Erythroblast (primary cell): ENCODE results near the gene INPP1.
"Not testable (repeated sequence)": the region's sequence is repeated elsewhere in the genome, so short reads cannot be mapped to it uniquely, and the experiment has no call there.

Source experiments
- DNase-seq, 2 experiments: peaks; one replicate each; lab custom pipeline; 2025; lab: John Stamatoyannopoulos, UW
- GATA1 ChIP-seq: IDR thresholded peaks from 2 replicates; pipeline ENCODE4 v1.6.1; 2011; ENCODE audit warnings: low read depth, mild to moderate bottlenecking, control low read depth, low read length, moderate library complexity
- POLR2A ChIP-seq: IDR thresholded peaks from 2 replicates; pipeline ENCODE4 v1.6.1; 2011; ENCODE audit warnings: mild to moderate bottlenecking, low read length

INPP1 gene

DNA sequence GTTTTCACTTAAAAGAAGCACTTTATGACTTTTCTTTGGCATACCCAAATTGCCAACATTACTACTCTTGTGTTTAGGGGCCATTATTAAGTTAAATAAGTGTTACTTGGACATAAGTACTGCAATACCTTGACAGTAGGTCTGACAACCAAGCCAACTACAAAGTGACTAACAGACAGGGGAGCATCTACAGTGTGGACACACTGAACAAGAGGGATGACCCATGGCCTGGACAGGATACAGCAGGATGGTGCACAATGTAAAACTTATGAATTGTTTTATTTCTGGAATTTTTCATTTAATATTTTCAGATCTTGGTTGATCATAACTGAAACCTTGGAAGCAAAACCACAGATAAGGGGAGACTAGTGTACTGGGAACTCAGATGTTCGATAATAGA is 4.0 kb upstream of the INPP1 start:
- no peak for DNase-seq
- no peak for TF ChIP-seq GATA1
- no peak for TF ChIP-seq POLR2A

DNA sequence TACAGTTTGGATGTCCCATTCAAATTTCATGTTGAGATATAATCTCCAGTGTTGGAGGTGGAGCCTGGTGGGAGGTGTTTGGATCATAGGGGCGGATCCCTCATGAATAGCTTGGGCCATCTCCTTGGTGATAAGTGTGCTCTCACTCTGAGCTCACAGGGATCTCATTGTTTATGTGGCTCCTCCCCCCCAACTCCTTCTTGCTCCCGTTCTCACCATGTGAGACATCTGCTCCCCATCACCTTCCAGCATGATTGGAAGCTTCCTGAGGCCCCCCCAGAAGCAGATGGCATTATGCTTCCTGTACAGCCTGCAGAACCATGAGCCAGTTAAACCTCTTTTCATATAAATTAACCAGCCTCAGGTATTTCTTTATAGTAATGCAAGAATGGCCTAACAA is 3.0 kb upstream of the INPP1 start:
- DNase-seq, result peak; percentile 9 to 40
- TF ChIP-seq POLR2A, result no peak
- no peak for TF ChIP-seq GATA1

DNA sequence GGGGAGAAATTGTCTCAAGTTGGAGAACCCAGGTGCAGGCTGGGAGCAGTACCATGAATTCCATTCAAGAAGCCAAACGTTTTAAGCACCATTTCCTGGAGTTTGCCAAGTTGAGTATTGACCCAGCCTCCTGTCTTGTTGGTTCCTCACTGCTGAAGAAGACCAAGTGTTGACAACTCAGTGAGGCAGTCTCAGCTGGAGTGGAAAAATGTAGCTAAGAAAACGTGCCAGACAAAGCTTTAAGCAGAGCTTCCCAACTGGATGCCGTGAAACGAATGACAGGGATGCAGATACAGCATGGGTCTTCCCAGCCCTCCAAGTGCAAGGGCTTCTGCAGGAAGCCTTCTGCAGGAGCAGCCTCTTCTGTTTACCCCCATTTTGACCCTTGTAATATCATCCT is 778 bp upstream of the INPP1 start:
- TF ChIP-seq GATA1 (no peak), POLR2A (no peak)
- no peak for DNase-seq

DNA sequence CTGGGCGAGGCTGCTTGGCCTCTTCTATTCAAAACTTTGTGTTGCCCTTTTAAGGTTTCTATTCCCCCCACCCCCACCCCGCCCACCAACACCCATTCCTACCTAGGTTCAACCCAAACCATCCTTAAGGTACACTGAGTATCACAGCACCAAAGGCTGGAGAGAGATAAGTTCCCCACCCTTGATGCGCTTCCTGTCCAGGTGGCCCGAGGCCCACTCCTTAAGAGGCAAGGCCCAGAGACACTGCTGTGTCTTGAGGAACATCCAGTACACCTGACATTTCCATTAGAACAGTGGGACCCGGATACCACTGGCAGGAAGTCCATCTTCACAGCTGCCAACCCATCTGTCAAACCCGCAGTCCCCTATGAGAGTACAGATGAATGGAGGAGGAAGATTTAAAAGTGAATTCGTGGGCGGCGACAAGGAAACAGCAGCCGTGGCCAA is 277 bp upstream of the INPP1 start:
- DNase-seq, result no peak
- TF ChIP-seq GATA1 (no peak), POLR2A (no peak)

DNA sequence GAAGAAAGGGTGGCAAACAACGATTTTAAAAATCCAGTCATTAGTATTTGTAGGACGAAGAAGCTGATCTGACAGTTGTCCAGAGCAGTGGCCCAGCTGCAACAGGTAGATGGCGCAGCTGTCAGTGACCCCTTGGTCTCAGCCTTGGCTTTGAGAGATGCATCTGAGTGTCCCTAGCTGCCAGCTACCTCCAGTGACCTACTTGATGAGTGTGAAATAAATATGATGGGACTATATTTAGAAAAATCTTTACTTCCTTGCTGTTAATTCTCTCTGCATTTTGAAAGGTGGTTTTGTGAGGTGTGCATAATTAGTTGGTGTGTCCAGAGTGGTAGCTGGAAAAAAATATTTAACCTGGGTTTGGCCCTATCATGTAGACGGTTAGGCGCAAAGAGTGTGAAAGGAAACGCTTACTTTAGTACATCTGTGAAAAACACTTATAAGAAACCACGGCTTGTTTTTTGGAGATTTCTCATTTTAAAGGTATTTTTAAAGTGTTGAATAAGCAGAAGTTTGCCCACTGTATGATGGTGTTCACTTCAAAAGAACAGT is 963 bp downstream of the INPP1 start:
- peak; percentile 46 to 50 for DNase-seq
- no peak for TF ChIP-seq GATA1
- TF ChIP-seq POLR2A, result no peak

DNA sequence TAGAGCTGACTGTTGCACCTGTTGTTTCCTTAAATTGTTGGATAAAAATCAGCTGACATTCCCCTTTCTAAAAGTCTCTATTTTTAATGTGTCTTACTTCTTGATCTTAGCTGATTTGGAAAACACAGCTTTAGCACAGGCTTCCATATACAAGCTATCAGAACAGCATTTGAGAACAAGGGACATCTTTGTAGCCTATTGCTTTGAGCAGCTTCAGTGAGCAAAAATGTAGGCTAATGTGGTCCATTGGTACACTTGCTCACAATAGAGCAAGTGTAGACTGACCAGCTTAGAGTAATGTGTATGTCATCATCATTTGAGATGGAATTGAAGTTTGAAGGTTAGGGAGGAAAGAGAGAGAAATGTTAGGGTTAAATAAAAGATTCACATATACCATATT is 7.0 kb downstream of the INPP1 start:
- TF ChIP-seq POLR2A, result no peak
- TF ChIP-seq GATA1, result no peak
- DNase-seq, result no peak

DNA sequence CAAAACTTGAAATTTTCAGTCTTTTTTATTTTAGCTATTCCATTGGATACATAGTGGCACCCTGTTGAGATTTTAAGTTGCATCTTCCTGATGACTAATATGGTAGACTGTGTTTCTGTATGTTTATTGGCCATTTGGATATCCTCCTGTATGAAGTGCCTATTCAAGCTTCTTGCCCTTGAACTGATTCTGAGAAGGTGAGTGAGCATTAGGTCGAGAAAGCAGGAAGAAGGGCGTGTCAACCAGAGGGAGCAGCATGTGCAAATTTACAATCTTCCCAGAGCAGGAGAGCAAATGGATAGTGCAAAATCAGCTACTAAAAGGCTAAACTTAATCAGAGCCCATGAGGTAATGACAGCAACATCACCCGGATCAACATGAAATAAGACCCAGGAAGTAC is 8.6 kb downstream of the INPP1 start:
- TF ChIP-seq POLR2A (no peak), GATA1 (no peak)
- no peak for DNase-seq

DNA sequence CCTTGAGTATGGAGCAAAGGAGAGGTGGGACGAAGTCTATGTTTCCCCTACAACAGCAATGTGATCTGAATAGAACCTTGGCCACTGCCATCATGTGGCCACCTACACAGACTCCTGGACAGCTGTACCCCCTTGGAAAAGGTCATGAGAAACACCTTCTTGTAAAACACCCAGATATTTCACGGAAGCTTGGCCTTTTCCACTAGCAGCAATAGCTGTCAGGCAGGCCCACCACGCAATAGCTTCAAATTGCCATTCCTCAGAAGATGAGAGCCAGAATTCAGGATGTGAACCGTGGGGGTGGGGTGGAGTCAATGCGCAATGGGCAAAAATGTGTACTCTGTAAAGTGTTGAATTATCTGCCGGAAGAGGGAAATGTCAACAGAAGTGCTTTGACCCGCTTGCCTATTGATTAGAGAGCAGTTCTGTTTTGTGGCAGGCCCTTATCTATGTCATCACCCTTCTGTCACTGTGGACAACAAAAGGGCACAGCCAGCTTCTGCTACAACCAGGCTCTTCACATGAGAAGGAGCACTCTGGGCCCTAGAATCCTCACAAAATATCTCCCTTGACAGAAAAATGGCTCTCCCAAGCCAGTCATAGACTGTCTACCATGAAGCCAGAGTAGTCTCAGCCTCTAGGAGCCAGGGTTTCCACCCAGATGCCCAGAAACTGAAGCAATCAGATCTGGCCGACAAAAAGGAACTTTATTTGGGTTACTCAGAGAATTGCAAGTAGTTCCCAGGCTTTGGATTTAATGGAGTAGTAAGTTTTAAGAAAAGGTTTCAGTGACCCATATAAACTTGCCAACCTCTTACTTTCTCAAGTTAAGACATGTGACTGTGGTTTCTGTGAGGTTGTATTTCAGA is 9.5 kb downstream of the INPP1 start:
- peak; percentile 25 to 66 for DNase-seq
- no peak for TF ChIP-seq GATA1
- TF ChIP-seq POLR2A, result no peak

DNA sequence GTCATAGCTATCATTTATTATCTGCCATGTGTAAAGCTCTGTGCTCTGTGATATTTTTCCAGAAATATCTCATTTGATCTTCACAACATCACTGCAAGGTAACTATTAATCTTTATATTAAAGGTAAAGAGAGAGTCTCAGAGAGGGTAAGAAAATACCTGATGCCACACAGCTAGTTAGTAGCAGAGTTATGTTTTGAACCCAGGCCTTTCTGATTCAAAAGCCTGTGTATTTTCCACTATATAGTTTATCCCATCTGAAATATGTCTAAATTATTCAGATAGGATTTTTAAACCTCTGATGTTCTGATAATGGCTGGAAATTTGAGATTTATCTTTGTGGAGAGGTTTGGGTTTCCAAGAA is 10.1 kb downstream of the INPP1 start:
- no peak for TF ChIP-seq GATA1
- DNase-seq, result no peak

DNA sequence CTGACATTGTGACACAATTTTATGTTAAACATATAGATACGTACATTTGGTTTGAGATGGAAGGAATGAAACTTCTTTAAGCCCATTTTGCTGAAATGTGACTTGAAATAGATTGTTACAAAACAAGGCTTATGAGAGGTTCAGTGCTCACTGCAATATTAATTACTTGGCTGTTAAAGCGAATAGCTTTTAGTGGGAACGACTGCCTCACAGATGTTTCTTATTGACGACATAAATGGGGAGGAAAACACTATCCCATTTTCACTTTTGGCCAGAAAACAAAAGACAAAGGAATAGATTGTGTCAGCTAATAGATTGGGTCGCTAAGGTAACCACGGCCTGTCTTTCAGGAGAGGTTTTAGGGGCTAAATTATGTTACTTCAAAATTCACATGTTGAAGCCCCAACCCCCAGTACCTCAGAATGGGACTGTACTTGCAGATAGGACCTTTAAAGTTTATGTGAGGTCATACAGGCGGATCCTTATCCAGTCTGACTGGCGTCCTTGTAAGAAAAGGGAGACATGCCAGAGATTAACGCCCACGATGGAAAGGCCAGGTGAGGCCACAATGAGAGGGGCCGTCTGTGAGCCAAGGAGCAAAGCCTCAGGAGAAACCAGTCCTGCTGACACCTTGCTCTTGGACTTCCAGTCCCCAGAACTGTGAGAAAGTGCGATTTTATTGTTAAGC is 10.8 kb downstream of the INPP1 start:
- TF ChIP-seq GATA1 (no peak), POLR2A (no peak)

DNA sequence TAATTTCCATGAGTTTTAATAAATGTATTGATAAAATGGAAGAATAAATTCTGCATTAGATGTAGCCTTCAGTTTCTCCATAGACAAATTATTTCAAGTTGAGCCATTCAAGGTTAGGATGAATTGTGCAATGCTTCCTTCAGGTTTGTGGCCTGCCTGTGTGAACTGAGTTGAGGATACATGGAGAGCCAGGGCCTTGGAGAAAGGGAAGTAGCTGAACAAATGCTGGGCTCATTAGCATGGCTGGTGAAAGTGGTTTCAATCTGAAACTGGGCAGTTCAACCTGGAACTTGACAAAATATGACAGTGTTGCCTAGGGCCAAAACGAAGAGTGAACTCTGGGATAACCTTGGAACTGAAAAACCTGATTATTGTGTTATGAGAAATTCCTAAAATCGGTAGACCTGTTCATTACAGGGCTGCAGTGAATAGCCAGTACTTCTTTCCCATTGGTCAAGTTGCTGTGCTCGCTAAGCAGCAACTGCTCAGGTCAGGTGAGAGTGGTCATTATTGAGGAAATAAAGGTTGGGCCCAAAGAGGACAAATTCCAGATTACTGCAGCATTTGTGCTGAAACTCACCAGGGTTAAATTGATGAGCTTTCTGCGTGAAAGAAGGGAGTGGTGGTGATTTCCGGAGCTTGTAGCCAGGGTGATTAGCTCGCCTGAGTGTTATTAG is 12.7 kb downstream of the INPP1 start:
- no peak for DNase-seq
- TF ChIP-seq GATA1 (no peak), POLR2A (no peak)

More for the DNA sequence above, 10.8 kb downstream of the INPP1 start:
- peak; percentile 26 to 57 for DNase-seq

DNA sequence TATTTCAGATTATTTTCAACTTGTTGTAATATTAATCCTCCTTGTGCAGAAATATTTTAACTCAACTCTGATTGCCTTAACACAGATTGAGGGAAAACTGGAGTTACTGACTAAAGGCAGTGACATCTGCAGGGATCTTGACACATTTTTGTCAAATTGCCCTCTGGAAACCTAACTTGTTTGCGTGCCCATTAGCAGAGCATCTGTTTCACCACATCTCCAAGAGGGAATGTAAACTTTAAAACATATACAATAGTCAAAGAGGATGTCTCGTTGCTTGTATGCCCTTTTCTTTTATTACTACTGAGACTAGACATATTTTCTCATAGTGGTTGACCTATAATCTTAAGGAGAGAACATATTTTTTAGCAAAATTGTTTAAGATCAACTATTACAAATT is 14.2 kb downstream of the INPP1 start:
- TF ChIP-seq GATA1, result no peak
- no peak for TF ChIP-seq POLR2A
- DNase-seq, result no peak

DNA sequence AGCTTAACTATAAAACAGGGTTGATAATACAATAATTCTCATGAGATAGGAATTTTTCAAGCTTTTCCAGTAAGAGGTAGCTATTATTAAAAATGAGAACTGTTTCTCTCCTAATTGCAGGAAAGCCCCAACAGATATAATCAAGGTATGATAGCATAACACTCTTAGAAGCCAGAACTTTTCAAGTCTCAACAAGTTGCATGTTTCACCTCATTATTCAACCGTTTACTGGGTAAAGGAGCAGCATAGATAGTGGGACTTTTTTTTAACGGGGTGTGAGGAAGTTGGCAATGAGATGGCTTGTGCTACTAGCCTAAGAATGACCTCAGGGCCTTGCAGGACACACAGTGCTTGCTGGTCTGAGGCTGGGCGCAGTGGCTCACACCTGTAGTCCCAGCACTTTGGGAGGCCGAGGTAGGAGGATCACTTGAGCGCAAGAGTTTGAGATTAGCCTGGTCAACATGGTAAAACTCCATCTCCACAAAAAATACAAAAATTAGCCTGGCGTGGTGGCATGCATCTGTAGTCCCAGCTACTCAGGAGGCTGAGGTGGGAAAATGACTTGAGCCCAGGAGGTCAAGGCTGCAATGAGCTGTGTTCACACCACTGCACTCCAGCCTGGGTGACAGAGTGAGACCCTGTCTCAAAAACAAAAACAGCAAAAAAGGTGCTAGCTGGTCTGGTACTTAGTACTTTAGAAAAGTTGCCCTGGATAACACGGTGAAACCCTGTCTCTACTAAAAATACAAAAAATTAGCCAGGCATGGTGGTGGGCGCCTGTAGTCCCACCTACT is 15.5 kb downstream of the INPP1 start:
- not testable (repeated sequence) for DNase-seq

DNA sequence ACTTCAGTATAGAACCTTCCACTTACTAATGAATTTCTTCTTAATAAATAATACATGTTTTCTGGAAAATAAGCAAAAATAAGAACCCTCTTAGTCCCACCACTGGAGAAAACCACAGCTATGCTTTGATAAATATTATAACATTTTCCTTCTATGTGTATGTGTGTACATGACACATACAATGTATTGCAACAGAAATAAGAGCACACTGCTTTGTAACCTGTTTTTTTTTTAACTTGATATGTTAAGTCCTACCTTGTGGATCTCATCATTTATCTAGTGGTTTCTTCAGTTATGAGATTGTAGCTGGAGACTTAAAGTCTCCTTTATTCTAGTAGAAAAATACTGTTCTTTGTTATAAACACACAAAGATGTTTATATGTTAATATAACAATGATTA is 17.2 kb downstream of the INPP1 start:
- DNase-seq, result no peak
- TF ChIP-seq POLR2A, result no peak
- TF ChIP-seq GATA1, result no peak
